ENCODE results near the gene AIF1.

The AIF1 gene

DNA sequence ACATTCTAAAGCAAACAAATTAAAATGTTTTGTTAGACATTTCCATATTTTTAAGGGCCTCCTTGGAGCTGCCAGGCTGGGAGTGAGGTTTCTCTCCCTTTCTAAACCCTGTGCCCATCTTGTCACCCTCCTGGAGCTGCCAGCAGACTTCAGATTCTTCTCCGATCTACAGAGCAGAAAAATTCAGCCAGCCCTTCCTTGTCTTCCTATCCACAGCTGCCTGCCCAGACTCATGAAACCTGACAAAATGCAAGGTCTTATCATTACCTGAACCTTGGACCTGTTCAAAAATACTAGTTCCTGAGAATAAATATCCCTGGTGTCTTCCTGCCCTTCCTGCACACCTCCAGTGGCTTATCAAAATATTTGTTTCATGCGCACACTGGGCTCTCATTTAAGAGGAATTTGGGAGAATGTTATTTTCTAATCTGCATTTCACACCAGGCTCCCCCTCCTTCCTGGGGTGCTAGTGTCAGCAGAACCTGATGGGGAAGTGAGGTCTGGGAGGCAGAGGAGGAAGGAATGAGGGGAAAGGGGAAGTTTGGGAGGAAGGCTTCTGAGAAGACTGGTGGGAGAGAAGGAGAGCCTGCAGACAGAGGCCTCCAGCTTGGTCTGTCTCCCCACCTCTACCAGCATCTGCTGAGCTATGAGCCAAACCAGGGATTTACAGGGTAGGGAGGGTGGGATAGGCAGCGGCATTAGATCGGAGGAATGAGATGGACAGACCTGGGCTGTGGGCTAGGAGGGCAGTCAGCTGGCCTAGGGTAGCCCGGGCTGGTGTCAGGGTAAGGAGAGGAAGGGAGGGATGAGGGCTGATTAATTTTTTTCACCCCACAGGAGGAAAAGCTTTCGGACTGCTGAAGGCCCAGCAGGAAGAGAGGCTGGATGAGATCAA is at the start of gene AIF1:
AIF1 (plus strand) TSS at position 551 of the 895 bp plus-strand sequence; CDS start at position 647, 96 bp downstream.
- DNase-seq = no peak

DNA sequence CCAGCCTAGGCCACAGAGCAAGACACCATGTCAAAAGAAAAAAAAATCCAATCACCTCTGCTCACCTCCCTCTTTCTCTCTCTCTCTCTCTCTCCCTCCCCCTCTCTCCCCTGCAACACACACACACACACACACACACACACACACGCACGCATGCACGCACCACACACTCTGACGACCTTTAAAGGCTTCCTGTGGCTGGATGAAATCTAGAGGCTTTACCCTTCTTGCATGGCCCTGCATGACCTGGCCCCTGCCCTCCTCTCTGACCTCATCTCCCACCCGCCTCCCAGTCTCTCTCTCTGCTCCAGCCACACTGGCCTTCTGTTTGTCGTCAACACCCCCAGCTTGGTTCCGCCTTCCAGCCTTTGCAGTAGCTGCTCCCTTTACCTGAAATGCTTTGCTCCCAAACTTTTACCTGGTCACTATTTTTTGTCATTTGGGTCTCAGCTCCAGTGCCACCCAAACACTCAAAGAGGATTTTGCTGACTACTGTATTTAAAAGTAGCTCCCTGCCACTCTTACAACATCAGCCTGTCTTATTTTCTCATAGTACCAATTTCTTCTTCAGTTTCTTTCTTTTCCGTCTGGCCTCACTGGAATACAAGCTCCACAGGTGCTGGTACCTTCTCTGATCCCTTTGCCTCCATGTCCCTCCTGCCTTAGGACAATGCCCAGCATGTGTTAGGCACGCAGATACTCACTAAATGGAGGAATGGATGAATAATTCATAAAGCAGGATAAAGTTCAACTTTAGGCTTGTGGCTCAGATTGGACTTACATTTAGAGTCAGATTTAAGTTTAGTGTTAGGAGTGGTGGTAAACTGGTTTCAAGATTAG is 47.3 kb upstream of the AIF1 start:
- DNase-seq = no peak

DNA sequence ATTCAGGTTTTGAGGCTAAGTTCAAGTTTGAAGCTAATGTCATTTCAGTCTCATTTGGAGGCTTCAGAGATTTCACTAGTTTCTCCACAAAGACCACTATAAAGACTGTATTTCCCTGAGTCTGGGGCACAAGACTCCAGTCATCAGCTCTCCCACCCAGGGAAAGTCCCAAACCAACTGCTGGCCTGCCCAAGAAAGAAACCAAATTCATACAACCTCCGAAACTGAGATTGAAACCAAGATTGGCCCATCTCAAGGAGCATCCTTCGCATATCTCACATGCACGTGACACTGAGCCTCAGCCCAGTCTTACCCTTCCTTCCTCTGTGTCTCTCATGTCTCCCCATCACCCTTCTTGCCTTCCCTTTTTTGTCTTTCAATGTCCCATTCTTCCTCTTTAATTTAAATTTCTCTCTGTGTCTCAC is 46.5 kb upstream of the AIF1 start:
- no peak for DNase-seq

DNA sequence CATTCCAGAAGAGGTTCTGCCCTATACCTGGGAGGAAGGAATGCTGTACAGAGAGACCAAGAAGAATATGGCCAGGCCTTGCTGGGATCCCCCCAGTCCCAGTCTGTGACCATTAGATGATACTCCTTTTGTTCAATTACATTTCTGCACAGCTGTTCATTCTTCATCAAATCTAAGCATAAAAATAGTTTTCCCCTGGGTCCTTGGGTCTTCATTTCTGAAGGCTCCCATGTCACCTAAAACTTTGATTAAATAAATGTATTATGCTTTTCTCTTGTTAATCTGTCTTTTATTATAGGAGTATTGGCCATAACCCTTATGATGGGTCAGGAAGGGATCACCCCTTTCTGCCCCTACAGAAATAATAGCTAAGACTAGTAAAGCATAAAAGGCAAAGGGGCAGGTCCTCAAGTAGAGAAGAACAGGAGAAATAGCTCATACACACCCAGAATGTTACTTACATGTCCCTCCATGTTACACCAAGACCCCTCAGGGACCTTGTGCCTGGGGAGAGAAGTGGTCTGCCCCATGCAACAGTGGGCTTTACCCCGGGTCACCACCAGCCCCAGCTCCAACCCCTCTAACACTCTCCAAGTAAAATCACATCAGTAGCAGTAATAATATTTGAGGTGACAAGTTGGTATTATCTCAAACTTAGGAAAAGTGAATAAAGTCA is 45.0 kb upstream of the AIF1 start:
- DNase-seq = no peak

DNA sequence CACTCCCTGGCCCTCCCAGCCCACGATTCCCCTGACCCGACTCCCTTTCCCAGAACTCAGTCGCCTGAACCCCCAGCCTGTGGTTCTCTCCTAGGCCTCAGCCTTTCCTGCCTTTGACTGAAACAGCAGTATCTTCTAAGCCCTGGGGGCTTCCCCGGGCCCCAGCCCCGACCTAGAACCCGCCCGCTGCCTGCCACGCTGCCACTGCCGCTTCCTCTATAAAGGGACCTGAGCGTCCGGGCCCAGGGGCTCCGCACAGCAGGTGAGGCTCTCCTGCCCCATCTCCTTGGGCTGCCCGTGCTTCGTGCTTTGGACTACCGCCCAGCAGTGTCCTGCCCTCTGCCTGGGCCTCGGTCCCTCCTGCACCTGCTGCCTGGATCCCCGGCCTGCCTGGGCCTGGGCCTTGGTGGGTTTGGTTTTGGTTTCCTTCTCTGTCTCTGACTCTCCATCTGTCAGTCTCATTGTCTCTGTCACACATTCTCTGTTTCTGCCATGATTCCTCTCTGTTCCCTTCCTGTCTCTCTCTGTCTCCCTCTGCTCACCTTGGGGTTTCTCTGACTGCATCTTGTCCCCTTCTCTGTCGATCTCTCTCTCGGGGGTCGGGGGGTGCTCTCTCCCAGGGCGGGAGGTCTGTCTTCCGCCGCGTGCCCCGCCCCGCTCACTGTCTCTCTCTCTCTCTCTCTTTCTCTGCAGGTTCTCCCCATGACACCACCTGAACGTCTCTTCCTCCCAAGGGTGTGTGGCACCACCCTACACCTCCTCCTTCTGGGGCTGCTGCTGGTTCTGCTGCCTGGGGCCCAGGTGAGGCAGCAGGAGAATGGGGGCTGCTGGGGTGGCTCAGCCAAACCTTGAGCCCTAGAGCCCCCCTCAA is 42.8 kb upstream of the AIF1 start, which contains the start of gene LTA:
LTA (plus strand) TSS at position 249 of the 871 bp plus-strand sequence; CDS start at position 703, 454 bp downstream.
- no peak for DNase-seq

DNA sequence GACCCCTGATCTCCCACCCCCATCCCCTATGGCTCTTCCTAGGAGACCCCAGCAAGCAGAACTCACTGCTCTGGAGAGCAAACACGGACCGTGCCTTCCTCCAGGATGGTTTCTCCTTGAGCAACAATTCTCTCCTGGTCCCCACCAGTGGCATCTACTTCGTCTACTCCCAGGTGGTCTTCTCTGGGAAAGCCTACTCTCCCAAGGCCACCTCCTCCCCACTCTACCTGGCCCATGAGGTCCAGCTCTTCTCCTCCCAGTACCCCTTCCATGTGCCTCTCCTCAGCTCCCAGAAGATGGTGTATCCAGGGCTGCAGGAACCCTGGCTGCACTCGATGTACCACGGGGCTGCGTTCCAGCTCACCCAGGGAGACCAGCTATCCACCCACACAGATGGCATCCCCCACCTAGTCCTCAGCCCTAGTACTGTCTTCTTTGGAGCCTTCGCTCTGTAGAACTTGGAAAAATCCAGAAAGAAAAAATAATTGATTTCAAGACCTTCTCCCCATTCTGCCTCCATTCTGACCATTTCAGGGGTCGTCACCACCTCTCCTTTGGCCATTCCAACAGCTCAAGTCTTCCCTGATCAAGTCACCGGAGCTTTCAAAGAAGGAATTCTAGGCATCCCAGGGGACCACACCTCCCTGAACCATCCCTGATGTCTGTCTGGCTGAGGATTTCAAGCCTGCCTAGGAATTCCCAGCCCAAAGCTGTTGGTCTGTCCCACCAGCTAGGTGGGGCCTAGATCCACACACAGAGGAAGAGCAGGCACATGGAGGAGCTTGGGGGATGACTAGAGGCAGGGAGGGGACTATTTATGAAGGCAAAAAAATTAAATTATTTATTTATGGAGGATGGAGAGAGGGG is 41.6 kb upstream of the AIF1 start:
- DNase-seq = no peak

DNA sequence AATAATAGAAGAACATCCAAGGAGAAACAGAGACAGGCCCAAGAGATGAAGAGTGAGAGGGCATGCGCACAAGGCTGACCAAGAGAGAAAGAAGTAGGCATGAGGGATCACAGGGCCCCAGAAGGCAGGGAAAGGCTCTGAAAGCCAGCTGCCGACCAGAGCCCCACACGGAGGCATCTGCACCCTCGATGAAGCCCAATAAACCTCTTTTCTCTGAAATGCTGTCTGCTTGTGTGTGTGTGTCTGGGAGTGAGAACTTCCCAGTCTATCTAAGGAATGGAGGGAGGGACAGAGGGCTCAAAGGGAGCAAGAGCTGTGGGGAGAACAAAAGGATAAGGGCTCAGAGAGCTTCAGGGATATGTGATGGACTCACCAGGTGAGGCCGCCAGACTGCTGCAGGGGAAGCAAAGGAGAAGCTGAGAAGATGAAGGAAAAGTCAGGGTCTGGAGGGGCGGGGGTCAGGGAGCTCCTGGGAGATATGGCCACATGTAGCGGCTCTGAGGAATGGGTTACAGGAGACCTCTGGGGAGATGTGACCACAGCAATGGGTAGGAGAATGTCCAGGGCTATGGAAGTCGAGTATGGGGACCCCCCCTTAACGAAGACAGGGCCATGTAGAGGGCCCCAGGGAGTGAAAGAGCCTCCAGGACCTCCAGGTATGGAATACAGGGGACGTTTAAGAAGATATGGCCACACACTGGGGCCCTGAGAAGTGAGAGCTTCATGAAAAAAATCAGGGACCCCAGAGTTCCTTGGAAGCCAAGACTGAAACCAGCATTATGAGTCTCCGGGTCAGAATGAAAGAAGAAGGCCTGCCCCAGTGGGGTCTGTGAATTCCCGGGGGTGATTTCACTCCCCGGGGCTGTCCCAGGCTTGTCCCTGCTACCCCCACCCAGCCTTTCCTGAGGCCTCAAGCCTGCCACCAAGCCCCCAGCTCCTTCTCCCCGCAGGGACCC is 40.6 kb upstream of the AIF1 start:
- peak; percentile 14 for DNase-seq

DNA sequence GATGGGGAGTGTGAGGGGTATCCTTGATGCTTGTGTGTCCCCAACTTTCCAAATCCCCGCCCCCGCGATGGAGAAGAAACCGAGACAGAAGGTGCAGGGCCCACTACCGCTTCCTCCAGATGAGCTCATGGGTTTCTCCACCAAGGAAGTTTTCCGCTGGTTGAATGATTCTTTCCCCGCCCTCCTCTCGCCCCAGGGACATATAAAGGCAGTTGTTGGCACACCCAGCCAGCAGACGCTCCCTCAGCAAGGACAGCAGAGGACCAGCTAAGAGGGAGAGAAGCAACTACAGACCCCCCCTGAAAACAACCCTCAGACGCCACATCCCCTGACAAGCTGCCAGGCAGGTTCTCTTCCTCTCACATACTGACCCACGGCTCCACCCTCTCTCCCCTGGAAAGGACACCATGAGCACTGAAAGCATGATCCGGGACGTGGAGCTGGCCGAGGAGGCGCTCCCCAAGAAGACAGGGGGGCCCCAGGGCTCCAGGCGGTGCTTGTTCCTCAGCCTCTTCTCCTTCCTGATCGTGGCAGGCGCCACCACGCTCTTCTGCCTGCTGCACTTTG is 39.6 kb upstream of the AIF1 start, which contains the start of gene TNF:
TNF (plus strand) TSS at position 231 of the 567 bp plus-strand sequence; CDS start at position 408, 177 bp downstream.
- DNase-seq = peak; percentile 34

DNA sequence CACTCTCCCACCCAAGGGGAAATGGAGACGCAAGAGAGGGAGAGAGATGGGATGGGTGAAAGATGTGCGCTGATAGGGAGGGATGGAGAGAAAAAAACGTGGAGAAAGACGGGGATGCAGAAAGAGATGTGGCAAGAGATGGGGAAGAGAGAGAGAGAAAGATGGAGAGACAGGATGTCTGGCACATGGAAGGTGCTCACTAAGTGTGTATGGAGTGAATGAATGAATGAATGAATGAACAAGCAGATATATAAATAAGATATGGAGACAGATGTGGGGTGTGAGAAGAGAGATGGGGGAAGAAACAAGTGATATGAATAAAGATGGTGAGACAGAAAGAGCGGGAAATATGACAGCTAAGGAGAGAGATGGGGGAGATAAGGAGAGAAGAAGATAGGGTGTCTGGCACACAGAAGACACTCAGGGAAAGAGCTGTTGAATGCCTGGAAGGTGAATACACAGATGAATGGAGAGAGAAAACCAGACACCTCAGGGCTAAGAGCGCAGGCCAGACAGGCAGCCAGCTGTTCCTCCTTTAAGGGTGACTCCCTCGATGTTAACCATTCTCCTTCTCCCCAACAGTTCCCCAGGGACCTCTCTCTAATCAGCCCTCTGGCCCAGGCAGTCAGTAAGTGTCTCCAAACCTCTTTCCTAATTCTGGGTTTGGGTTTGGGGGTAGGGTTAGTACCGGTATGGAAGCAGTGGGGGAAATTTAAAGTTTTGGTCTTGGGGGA is 38.9 kb upstream of the AIF1 start:
- DNase-seq = no peak

DNA sequence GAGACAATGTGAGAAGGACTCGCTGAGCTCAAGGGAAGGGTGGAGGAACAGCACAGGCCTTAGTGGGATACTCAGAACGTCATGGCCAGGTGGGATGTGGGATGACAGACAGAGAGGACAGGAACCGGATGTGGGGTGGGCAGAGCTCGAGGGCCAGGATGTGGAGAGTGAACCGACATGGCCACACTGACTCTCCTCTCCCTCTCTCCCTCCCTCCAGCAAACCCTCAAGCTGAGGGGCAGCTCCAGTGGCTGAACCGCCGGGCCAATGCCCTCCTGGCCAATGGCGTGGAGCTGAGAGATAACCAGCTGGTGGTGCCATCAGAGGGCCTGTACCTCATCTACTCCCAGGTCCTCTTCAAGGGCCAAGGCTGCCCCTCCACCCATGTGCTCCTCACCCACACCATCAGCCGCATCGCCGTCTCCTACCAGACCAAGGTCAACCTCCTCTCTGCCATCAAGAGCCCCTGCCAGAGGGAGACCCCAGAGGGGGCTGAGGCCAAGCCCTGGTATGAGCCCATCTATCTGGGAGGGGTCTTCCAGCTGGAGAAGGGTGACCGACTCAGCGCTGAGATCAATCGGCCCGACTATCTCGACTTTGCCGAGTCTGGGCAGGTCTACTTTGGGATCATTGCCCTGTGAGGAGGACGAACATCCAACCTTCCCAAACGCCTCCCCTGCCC is 38.0 kb upstream of the AIF1 start:
- no peak for DNase-seq

DNA sequence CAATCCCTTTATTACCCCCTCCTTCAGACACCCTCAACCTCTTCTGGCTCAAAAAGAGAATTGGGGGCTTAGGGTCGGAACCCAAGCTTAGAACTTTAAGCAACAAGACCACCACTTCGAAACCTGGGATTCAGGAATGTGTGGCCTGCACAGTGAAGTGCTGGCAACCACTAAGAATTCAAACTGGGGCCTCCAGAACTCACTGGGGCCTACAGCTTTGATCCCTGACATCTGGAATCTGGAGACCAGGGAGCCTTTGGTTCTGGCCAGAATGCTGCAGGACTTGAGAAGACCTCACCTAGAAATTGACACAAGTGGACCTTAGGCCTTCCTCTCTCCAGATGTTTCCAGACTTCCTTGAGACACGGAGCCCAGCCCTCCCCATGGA is 37.5 kb upstream of the AIF1 start:
- no peak for DNase-seq

DNA sequence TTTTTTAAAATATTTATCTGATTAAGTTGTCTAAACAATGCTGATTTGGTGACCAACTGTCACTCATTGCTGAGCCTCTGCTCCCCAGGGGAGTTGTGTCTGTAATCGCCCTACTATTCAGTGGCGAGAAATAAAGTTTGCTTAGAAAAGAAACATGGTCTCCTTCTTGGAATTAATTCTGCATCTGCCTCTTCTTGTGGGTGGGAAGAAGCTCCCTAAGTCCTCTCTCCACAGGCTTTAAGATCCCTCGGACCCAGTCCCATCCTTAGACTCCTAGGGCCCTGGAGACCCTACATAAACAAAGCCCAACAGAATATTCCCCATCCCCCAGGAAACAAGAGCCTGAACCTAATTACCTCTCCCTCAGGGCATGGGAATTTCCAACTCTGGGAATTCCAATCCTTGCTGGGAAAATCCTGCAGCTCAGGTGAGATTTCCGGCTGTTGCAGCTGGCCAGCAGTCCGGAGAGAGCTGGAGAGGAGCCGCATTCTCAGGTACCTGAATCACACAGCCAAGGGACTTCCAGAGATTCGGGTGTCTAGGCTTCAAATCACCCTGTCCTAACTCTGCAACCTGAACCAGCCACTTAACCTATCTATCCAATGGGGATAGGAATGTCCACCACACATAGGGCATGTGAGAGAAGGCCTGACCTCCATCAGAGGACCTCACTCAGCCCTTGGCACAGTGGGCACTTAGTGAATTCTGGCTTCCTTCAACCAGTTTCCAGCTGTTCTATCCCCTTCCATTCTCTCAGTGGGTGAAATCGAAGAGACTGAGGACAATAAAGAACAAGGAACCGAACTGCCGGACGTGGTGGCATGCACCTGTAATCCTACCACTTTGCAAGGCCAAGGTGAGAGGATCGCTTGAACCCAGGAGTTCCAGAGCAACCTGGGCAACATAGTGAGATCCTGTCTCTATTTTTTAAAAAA is 36.6 kb upstream of the AIF1 start:
- peak; percentile 29 for DNase-seq

DNA sequence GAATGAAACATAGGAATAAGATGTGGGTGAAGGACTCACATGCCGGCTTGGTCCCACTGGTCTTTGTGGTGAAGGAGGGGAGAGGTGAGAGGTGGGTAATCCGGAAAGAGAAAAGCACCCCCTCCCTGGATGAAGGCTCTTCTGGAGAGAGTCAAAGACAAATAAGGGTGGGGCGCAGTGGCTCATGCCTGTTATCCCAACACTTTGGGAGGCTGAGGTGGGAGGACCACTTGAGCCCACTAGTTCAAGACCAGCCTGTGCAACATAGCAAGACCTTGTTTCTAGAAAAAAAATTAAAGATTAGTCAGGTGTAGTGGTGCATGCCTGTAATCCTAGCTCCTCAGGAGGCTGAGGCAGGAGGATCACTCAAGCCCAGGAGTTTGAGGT is 35.9 kb upstream of the AIF1 start:
- no peak for DNase-seq

DNA sequence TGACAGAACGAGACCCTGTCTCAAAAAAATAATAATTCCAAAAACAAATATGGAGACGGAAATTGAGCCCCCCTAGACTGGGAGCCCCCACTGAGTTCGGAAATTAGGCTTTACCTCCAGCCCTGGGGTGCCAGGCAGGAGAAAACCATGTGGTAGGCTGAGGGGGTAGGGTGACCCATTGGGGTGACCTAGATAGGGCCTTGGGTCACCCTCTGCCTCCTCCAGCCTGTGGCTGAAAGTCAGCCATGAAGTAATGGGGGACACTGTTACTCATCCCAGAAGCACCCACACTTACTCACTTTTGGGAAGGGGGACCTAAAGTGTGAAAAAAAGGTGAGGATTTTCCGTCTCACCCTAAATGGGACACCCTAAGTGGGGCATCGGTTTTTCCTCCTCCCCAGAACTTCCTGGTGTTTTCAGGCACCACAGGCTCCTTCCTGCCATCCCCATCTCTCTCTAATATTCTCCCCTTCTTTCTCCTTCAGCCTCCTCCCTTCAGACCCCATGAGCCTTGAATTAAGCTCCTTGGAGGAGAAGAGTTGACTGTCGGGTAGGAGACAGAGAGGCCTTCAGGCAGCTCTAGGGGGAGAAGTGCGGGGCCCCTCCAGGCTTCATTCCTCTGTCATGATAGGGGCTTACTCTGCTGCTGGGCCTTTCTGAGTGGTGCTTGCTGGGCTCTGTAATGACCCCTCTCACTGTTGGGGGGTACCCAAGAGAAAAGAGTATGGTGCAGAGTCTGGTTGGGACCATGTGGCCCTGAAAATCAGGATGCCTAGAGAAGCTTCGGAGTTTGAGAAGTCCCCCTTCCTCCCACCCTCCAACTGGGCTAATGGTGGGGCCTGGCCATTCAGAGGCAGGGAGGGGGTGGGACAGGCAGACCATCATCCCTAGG is 35.2 kb upstream of the AIF1 start:
- DNase-seq = no peak

DNA sequence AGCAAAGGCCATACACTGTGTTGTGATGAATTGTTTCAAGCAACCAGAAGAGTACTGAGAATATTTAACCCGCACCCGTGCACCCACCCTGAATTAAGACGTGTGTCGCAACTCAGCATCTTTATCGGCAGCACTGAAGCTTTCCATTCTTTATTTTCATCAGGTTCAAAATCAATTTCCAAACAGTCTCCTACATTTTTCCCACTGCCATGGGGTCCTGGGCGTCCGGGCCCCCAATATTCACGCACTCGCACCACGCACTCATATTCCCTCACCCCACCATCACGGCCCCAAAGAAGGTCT is 34.6 kb upstream of the AIF1 start:
- DNase-seq = no peak

DNA sequence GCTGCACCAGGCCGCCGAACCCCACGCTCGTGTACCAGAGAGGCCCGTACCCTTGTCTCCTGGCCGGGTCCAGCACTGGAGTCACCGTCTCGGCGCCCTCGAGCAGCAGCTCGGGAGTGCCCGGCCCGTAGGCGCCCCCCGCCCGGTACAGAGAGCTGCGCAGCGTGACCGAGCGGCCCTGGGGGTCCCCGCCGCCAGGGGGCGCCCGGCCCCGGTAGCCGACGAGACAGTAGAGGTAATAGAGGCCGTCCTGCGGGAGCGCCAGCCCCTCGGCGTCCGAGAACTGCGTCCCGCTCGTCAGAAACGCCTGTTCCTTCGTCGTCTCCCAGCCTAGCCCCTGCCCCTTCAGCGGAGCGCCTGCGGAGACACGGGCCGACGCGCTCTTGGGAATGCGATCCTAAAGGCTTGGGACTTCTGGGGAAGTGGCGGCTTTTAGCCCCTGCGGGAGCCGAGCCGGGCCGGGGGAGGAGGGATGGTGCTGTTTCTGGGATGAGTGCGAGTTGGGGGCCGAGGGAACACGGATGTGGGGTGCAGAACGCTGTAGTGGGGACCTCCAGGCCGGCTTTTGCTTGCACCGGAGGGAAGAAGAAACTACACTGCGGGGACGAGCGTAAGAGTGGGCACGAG is 34.1 kb upstream of the AIF1 start:
- peak; percentile 85 for DNase-seq
